HFFc6 (cell line): ENCODE measurements around the gene CTSO. TPM values are rescaled to one million over a fixed set of nuclear protein-coding genes. Genes with fewer than 3 reads are reported as not detected.
A peak's percentile ranks its signal among the peaks of the same experiment; 100 is the strongest.
"Not testable (repeated sequence)": the region's sequence is repeated elsewhere in the genome, so short reads cannot be mapped to it uniquely, and the experiment has no call there.

Source experiments
- DNase-seq: peaks from one replicate; pipeline ENCODE4 v3.0.0-alpha.2; 2018
- H3K27ac Mint-ChIP-seq: 2 replicates; pipeline ENCODE4 v1.8.0; 2020; ENCODE audit warnings: mild to moderate bottlenecking, mixed read lengths
- H3K27me3 Mint-ChIP-seq: 2 replicates; pipeline ENCODE4 v1.8.0; 2021; ENCODE audit warnings: mild to moderate bottlenecking, moderate library complexity, mixed read lengths; ENCODE audit not compliant: insufficient read depth
- H3K36me3 Mint-ChIP-seq: 2 replicates; pipeline ENCODE4 v1.8.0; 2021; ENCODE audit warnings: low read depth, mixed read lengths
- H3K4me1 Mint-ChIP-seq: 2 replicates; pipeline ENCODE4 v1.8.0; 2020; ENCODE audit warnings: low read depth, mixed read lengths
- H3K4me3 Mint-ChIP-seq: 2 replicates; pipeline ENCODE4 v1.8.0; 2020; ENCODE audit warnings: mild to moderate bottlenecking, moderate library complexity, mixed read lengths
- H3K9me3 Mint-ChIP-seq: 2 replicates; pipeline ENCODE4 v1.8.0; 2020; ENCODE audit warnings: mild to moderate bottlenecking, mixed read lengths
- CTCF ChIP-seq: fragments of 200-600 bp; sonication (generic); IDR thresholded peaks from 2 replicates; pipeline ENCODE4 v1.5.0; 2021; ENCODE audit warnings: antibody characterized with exemption, mild to moderate bottlenecking
- total RNA-seq, 6 experiments: library from RNA; stranded (reverse); fragmentation: NEBNext Ultra II Directional; extraction: Animal tissue kit (Norgen Biotek cat#: 25700); gene quantifications; 2 replicates in 1 of 6; 3 replicates in 5 of 6; pipeline ENCODE4 v1.2.3, GENCODE V29; 2021

Gene CTSO
- total RNA-seq, 6 experiments from 2014 or later, result 2.5 to 4.7 (median 2.6) TPM

GRCh38 chr4:155903453-155903852 lies 50.2 kb downstream of the CTSO start, which contains the start of gene TDO2:
Gene TDO2, plus strand, starts transcription at chr4:155903696. Its CDS starts 63 bp downstream, at chr4:155903759.
- no peak for TF ChIP-seq CTCF
- Mint-ChIP-seq H3K4me1 (peaks cover 18% of the 10 kb centered on the region; the same call in 1 of the 2 replicates), H3K36me3 (no peaks in the 10 kb centered on the region), H3K27me3 (no peaks in the 10 kb centered on the region), H3K9me3 (no peaks in the 10 kb centered on the region; the same call in 1 of the 2 replicates), H3K27ac (no peak within 1 kb of the TSS), H3K4me3 (no peak within 1 kb of the TSS)
- no peak for DNase-seq

- H3K9me3 Mint-ChIP-seq, result no peaks in the 10 kb centered on the region; the same call in 1 of the 2 replicates
- no peak overlapping the region for H3K27ac Mint-ChIP-seq
- DNase-seq, result no peak
- H3K4me3 Mint-ChIP-seq, result no peak overlapping the region
- no peaks in the 10 kb centered on the region for H3K36me3 Mint-ChIP-seq
- H3K4me1 Mint-ChIP-seq, result peaks cover 10% of the 10 kb centered on the region; the same call in 1 of the 2 replicates
- TF ChIP-seq CTCF, result no peak
- no peaks in the 10 kb centered on the region for H3K27me3 Mint-ChIP-seq
Observed at GRCh38 chr4:155901013-155901412, 52.7 kb downstream of the CTSO start.

- no peak overlapping the region; the same call in 1 of the 2 replicates for H3K4me3 Mint-ChIP-seq
- H3K9me3 Mint-ChIP-seq, result peaks cover 2% of the 10 kb centered on the region; the same call in 1 of the 2 replicates
- no peak for TF ChIP-seq CTCF
- peak; percentile 7 for DNase-seq
- no peaks in the 10 kb centered on the region for H3K27me3 Mint-ChIP-seq
- H3K4me1 Mint-ChIP-seq, result peaks cover 10% of the 10 kb centered on the region; the same call in 1 of the 2 replicates
- H3K27ac Mint-ChIP-seq, result no peak overlapping the region; the same call in 1 of the 2 replicates
- no peaks in the 10 kb centered on the region for H3K36me3 Mint-ChIP-seq
Observed at GRCh38 chr4:155900381-155900780, 53.3 kb downstream of the CTSO start.

GRCh38 chr4:155899891-155900290 lies 53.8 kb downstream of the CTSO start:
- Mint-ChIP-seq H3K4me1 (peaks cover 10% of the 10 kb centered on the region; the same call in 1 of the 2 replicates), H3K9me3 (peaks cover 4% of the 10 kb centered on the region; the same call in 1 of the 2 replicates), H3K4me3 (no peak overlapping the region), H3K27me3 (no peaks in the 10 kb centered on the region), H3K36me3 (no peaks in the 10 kb centered on the region), H3K27ac (no peak overlapping the region)
- no peak for DNase-seq
- TF ChIP-seq CTCF, result no peak

GRCh38 chr4:155898371-155898770 lies 55.3 kb downstream of the CTSO start:
- not testable (repeated sequence) for H3K27ac Mint-ChIP-seq, H3K9me3 Mint-ChIP-seq, DNase-seq, H3K4me3 Mint-ChIP-seq, H3K27me3 Mint-ChIP-seq, H3K36me3 Mint-ChIP-seq
- peaks cover 10% of the 10 kb centered on the region; the same call in 1 of the 2 replicates for H3K4me1 Mint-ChIP-seq

GRCh38 chr4:155891058-155891457 lies 62.6 kb downstream of the CTSO start:
- Mint-ChIP-seq H3K4me1 (peaks cover 6% of the 10 kb centered on the region; the same call in 1 of the 2 replicates), H3K36me3 (no peaks in the 10 kb centered on the region), H3K4me3 (no peak overlapping the region), H3K27ac (no peak overlapping the region), H3K9me3 (peaks cover 17% of the 10 kb centered on the region), H3K27me3 (no peaks in the 10 kb centered on the region)
- no peak for TF ChIP-seq CTCF
- DNase-seq, result no peak
